Measurements from ENCODE around the gene KCNE2.
A peak's percentile ranks its signal among the peaks of the same experiment; 100 is the strongest.

- TF ChIP-seq CTCF (IDR thresholded peaks at IDR 0.05) (no peak), POLR2A (IDR thresholded peaks at IDR 0.05) (no peak), POLR2AphosphoS5 (IDR thresholded peaks at IDR 0.05) (peak; percentile 19 to 34), EP300 (IDR thresholded peaks at IDR 0.05) (no peak)
Measured at GRCh38 chr21:34345091-34345871, 18.5 kb upstream of the KCNE2 start.

Data from upper lobe of left lung (tissue), 4 donors.